GM12801 (cell line): ENCODE data around the gene U2AF2.

Experiments used
- TF ChIP-seq, protein P1 (sequence below): IDR thresholded peaks from one replicate; pipeline ENCODE4 v1.5.1; 2011; ENCODE audit warnings: control low read depth; ENCODE audit not compliant: insufficient read length; ENCODE audit errors: extremely low read depth

The U2AF2 gene

DNA sequence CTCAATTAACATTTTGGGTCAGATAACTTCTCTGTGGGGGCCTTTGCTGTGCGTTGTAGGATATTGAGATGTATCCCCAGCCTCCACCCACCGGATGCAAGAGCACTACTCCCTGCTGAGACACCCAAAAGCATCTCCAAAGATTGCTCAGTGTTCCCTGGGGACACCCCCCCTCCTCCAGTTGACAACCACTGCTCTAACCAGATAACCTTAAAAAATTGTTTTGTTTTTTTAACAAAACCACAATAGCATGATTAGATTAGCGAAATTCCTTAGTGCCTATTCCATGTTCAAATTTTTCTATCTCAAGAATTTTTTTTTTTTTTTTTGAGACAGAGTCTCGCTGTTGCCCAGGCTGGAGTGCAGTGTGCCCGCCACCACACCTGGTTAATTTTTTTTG lies 17.6 kb downstream of the U2AF2 start:
- TF ChIP-seq, protein P1, sequence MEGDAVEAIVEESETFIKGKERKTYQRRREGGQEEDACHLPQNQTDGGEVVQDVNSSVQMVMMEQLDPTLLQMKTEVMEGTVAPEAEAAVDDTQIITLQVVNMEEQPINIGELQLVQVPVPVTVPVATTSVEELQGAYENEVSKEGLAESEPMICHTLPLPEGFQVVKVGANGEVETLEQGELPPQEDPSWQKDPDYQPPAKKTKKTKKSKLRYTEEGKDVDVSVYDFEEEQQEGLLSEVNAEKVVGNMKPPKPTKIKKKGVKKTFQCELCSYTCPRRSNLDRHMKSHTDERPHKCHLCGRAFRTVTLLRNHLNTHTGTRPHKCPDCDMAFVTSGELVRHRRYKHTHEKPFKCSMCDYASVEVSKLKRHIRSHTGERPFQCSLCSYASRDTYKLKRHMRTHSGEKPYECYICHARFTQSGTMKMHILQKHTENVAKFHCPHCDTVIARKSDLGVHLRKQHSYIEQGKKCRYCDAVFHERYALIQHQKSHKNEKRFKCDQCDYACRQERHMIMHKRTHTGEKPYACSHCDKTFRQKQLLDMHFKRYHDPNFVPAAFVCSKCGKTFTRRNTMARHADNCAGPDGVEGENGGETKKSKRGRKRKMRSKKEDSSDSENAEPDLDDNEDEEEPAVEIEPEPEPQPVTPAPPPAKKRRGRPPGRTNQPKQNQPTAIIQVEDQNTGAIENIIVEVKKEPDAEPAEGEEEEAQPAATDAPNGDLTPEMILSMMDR = no peak

DNA sequence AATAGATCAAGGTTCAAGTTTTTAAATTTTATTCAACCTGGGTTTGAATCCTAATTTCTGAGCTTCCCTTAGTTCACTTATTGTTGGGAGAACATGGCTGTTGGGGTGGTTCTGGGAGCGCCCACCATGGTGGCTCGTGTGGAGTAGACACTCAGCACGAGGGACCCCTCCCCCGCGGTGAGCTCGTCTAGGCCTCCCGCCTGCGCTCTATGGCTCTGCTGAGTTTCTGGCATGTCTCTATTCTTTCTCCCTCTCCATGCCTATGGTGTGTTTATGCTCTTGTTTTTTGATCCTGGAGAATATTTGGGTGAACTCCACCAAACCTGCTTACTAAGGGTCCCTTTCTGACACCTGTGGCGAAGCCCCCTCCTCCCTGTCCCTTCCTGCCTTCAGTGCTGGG lies 18.6 kb downstream of the U2AF2 start:
- TF ChIP-seq, protein P1 = no peak

DNA sequence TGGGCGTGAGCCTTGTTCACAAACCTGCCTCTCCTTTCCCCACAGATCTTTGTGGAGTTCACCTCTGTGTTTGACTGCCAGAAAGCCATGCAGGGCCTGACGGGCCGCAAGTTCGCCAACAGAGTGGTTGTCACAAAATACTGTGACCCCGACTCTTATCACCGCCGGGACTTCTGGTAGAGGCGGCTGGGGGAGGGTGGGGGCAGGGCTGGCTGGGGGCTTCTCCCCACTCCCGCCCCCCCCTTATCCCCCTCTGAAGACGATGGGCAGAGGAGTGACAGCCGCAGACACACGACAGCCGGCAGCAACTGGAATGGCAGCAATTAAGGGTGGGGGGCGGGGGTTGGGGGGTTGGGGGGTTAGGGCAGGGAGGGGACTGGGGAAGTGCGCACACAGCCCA lies 19.1 kb downstream of the U2AF2 start:
- TF ChIP-seq, protein P1 = no peak

DNA sequence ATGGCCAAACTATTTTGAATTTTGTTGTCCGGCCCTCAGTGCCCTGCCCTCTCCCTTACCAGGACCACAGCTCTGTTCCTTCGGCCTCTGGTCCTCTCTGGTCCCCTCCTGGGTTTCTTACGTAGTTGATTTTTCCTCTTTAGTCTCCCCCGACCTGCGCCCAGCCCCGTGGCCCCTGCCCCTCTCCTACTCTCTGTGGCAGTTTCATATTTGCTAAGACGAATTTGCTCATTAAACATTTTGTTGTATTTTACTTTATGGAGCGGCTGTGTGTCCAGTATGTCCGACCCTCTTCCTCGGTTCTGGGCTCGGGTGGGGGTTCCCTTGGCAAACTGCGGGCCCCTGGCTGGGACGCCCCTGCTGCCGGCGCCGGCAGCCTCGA lies 19.6 kb downstream of the U2AF2 start:
- TF ChIP-seq, protein P1 = no peak

DNA sequence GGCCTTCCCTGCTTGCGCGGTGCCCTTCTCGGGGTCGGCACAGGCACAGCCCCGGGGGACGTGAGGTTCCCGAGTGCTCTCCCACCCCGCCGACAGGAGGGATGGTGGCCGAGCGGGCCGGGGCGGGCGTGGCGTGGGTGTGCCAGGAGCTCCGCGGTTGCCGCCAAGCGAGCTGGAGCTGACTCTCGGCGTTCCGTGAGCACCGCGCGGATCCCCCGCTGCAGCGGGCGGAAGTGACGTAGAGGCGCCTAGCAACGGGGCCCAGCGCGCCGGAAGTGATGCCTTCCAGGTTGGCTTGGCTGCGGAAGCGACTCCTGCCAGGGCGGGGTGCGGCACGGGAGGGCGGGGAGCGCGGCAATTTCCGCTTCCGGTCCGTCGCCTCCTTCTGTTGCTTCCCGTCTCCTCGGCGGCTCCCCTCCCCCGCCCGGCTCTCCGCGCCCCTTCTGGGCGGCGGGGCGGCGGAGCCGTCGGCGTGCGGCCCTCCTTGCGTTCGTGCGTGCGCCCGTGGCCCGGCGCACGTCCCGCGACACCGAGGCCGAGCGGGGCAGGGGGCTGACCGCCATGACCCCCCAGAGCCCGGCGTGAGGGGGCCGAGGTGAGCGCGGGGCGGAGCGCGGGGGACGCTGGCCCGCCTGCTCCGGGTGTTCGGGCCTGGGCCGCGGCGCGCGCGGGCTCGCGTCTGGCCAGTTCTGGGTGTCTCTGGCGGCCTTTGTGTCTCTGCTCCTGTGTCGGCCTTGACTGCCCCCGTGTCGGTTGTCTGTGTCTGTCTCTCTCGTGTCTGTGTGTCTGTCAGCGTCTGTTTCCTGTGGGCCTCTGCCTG lies 20.2 kb downstream of the U2AF2 start, which contains the start of gene EPN1:
Gene EPN1 (plus strand): TSS at position 386 of the 820 bp plus-strand sequence. CDS start 3,402 bp downstream, outside the sequence.
- TF ChIP-seq, protein P1 = no peak

DNA sequence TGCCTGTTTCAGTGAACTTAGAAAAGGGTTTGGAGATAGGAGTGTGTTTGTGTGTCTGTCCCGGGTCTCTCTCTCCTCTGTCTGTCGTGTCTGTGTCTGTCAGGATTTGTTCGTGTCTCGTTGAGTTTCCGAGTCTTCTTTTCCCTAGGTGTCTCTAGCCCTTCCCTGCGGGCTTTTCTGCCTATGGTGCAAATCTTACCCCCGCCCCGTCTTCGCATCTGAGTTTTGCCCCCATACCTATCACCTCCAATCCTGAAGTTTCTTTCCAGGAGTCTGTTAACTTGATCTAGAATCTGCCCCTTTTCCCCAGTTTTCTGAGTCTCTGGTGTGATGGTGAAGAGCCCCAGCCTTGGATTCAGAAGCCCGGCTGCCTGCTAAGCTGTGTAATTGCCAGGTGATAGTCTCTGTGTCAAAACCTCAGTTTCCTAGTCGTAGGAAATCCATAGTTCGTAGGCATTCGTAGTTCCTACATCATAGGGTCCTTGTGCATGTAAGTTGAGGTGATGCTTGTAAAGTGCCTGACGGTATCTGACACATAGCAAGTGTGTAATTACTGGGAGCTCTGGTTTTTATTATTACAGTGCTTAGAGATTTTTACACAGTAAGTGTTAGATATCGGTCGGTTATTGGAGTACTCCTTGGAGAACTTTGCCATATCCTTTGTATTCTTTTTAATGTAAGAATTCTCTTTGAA lies 21.0 kb downstream of the U2AF2 start:
- TF ChIP-seq, protein P1 = no peak

DNA sequence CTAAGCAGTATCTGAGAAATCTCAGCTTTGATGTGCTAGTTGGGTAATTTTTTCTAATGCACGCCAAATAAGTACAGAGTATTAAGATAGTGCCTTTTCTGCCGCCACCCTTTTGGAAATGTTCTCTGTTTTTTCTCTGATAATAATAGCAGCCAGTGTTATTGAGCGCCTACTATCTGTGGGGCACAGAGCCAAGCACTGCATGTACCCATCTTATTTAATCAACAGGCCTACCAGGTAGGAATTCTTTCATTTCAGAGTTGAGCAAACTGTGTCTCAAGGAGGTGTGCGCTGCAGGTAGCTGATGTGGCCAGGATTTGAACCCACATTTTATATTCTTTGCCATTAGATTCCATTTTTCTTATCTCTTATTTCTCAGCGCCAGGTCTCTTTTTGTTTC lies 21.5 kb downstream of the U2AF2 start:
- TF ChIP-seq, protein P1 = no peak
